Kidney (tissue), 14 donors: Measurements from ENCODE around the gene CADPS. TPM values are rescaled to one million over a fixed set of nuclear protein-coding genes. Genes with fewer than 3 reads are reported as not detected.
A peak's percentile ranks its signal among the peaks of the same experiment; 100 is the strongest.

Experiments
- DNase-seq, 5 donors: peaks; one replicate each; pipeline ENCODE4 v3.0.0-alpha.2; 2013 to 2020
- FAIRE-seq: peaks from 2 replicates; lab custom pipeline; 2012; peaks lifted over from hg19 to GRCh38; lab: Jason Lieb, UNC
- H3K27ac ChIP-seq, 2 donors: one replicate each; pipeline ENCODE4 v1.7.0; 2013; ENCODE audit warnings: low read depth in 2 of 2, low read length in 2 of 2, inconsistent platforms in 1 of 2
- H3K27me3 ChIP-seq: one replicate; pipeline ENCODE4 v1.7.1; 2013; ENCODE audit warnings: low read length, inconsistent platforms; ENCODE audit not compliant: control insufficient read depth, insufficient read depth
- H3K36me3 ChIP-seq, 3 donors: one replicate each; pipeline versions ENCODE4 v1.7.0 to v1.7.1; 2013; ENCODE audit warnings: low read length in 3 of 3, control low read depth in 1 of 3, inconsistent platforms in 1 of 3; ENCODE audit not compliant: insufficient read depth in 3 of 3, control insufficient read depth in 2 of 3
- H3K4me1 ChIP-seq, 3 donors: one replicate each; pipeline versions ENCODE4 v1.7.0 to v1.7.1; 2013; ENCODE audit warnings: low read length in 3 of 3, inconsistent platforms in 1 of 3, low read depth in 1 of 3; ENCODE audit not compliant: control insufficient read depth in 2 of 3, insufficient read depth in 2 of 3
- H3K4me3 ChIP-seq, 3 donors: one replicate each; pipeline versions ENCODE4 v1.7.0 to v1.8.1; 2013; ENCODE audit warnings: low read length in 3 of 3, control low read depth in 1 of 3, inconsistent platforms in 1 of 3
- H3K9ac ChIP-seq, 3 donors: one replicate each; pipeline versions ENCODE4 v1.7.0 to v1.7.1; 2013; ENCODE audit warnings: low read length in 3 of 3, control low read depth in 1 of 3, inconsistent platforms in 1 of 3
- H3K9me3 ChIP-seq, 3 donors: one replicate each; pipeline versions ENCODE4 v1.7.0 to v1.7.1; 2013; ENCODE audit warnings: low read length in 3 of 3, control low read depth in 1 of 3, inconsistent platforms in 1 of 3; ENCODE audit not compliant: control insufficient read depth in 2 of 3, insufficient read depth in 1 of 3
- intact Hi-C: fragments of 100-400 bp; cut with DNase I; formaldehyde crosslinking; loops from one replicate; pipeline ENCODE4 v1.11.1; 2022
- polyA plus RNA-seq: library from polyadenylated mRNA; stranded (reverse); fragments of 350-450 nt; fragmentation: Illumina TruSeq; extraction: RNeasy Lipid Tissue Mini Kit (QIAGEN cat#74804); gene quantifications from one replicate; pipeline ENCODE4 v1.2.3, GENCODE V29; 2014; ENCODE audit warnings: low read depth, low replicate concordance; ENCODE audit not compliant: insufficient read depth
- total RNA-seq: library from RNA; stranded (reverse); fragmentation: NEBNext Ultra II Directional; extraction: Animal tissue kit (Norgen Biotek cat#: 25700); gene quantifications from one replicate; pipeline ENCODE4 v1.2.1, GENCODE V29; 2021
- TF ChIP-seq, protein P1 (sequence below): IDR thresholded peaks from 3 replicates; pipeline ENCODE4 v1.5.1; 2012; ENCODE audit warnings: mild to moderate bottlenecking, moderate library complexity, borderline replicate concordance; ENCODE audit not compliant: insufficient read depth; ENCODE audit errors: extremely low read depth
- donor health status: control.
- donor health status: control.
- donor health status: control.
- donor health status: control.
- donor health status: control.
- donor health status: DM: yes; HTN: yes; CAD: no.
- donor health status: Normal renal cell carcinoma (clear cell type).

CADPS gene
- total and polyA plus RNA-seq, 2 donors from 2014 or later, result 0.98 TPM; not detected in 1

- peaks cover 0 to 12% (median 0%) of the 10 kb centered on the region in 3 donors for H3K4me1 ChIP-seq
- no peak overlapping the region for H3K4me3 ChIP-seq
- DNase-seq, result peak in 3 of 5 donors; percentile 24 to 41 (median 25)
- TF ChIP-seq, protein P1, sequence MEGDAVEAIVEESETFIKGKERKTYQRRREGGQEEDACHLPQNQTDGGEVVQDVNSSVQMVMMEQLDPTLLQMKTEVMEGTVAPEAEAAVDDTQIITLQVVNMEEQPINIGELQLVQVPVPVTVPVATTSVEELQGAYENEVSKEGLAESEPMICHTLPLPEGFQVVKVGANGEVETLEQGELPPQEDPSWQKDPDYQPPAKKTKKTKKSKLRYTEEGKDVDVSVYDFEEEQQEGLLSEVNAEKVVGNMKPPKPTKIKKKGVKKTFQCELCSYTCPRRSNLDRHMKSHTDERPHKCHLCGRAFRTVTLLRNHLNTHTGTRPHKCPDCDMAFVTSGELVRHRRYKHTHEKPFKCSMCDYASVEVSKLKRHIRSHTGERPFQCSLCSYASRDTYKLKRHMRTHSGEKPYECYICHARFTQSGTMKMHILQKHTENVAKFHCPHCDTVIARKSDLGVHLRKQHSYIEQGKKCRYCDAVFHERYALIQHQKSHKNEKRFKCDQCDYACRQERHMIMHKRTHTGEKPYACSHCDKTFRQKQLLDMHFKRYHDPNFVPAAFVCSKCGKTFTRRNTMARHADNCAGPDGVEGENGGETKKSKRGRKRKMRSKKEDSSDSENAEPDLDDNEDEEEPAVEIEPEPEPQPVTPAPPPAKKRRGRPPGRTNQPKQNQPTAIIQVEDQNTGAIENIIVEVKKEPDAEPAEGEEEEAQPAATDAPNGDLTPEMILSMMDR, result no peak
- no peaks in the 10 kb centered on the region for H3K9me3 ChIP-seq
- no peak overlapping the region for H3K27ac ChIP-seq
- intact Hi-C loops, result no loop called here
- no peaks in the 10 kb centered on the region for H3K36me3 ChIP-seq
- no peak for FAIRE-seq
- H3K9ac ChIP-seq, result no peak overlapping the region
- H3K27me3 ChIP-seq, result peaks cover 72% of the 10 kb centered on the region
These were observed 504.1 kb downstream of the CADPS start for GRCh38 chr3:62370858-62371719.

- FAIRE-seq (no peak), DNase-seq (peak in 3 of 5 donors; percentile 39 to 70 (median 48))
- Histone ChIP-seq H3K36me3 (no peaks in the 10 kb centered on the region), H3K27me3 (peaks cover 71% of the 10 kb centered on the region), H3K9ac (no peak overlapping the region), H3K27ac (no peak overlapping the region), H3K9me3 (no peaks in the 10 kb centered on the region), H3K4me1 (peaks cover 0 to 12% (median 0%) of the 10 kb centered on the region in 3 donors), H3K4me3 (no peak overlapping the region)
- intact Hi-C loops, result no loop called here
- TF ChIP-seq, protein P1, result no peak
These were observed 504.9 kb downstream of the CADPS start for GRCh38 chr3:62370112-62370857.

- H3K36me3 ChIP-seq, result no peaks in the 10 kb centered on the region
- H3K27ac ChIP-seq, result no peak overlapping the region
- intact Hi-C loops, result no loop called here
- no peaks in the 10 kb centered on the region for H3K9me3 ChIP-seq
- DNase-seq (peak in 1 of 5 donors; percentile 11), FAIRE-seq (no peak)
- TF ChIP-seq, protein P1, result no peak
- no peak overlapping the region for H3K9ac ChIP-seq
- H3K4me3 ChIP-seq, result no peak overlapping the region
- H3K27me3 ChIP-seq, result peaks cover 69% of the 10 kb centered on the region
- peaks cover 0 to 12% (median 0%) of the 10 kb centered on the region in 3 donors for H3K4me1 ChIP-seq
These were observed 505.8 kb downstream of the CADPS start for GRCh38 chr3:62369476-62369743.
